GM12892 (cell line): Measurements from ENCODE around the gene GNAI1.

ENCODE experiments used
- POLR2A ChIP-seq: IDR thresholded peaks from 2 replicates; pipeline ENCODE4 v1.6.1; 2011; ENCODE audit warnings: low read depth, low read length, control low read depth
- POLR2AphosphoS5 ChIP-seq: IDR thresholded peaks from 2 replicates; pipeline ENCODE4 v1.6.1; 2011; ENCODE audit warnings: low read depth, low read length, control low read depth
- TAF1 ChIP-seq: IDR thresholded peaks from 2 replicates; pipeline ENCODE4 v1.6.1; 2011; ENCODE audit warnings: low read depth, mild to moderate bottlenecking, control low read depth, low read length, borderline replicate concordance

- TF ChIP-seq TAF1 (no peak), POLR2A (no peak), POLR2AphosphoS5 (no peak)
Observed at GRCh38 chr7:80129785-80130184, 4.8 kb upstream of the GNAI1 start.
